Activated CD4-positive, alpha-beta memory T cell treated with anti-CD3 and anti-CD28 coated beads for 36 hours (primary cell): ENCODE measurements around the gene POLR2F. TPM values are rescaled to one million over a fixed set of nuclear protein-coding genes. Genes with fewer than 3 reads are reported as not detected.

Source experiments
- CTCF ChIA-PET: fragments of 350-600 bp; sonication (Branson Sonifier 250); formaldehyde crosslinking; loops from one replicate; lab custom pipeline; 2021; ENCODE audit warnings: antibody characterized with exemption, inconsistent platforms; lab: Charles Lee
- POLR2A ChIA-PET: fragments of 350-600 bp; sonication (Branson Sonifier 250); formaldehyde crosslinking; loops from one replicate; lab custom pipeline; 2021; ENCODE audit warnings: antibody characterized with exemption; lab: Charles Lee
- DNase-seq: peaks from one replicate; pipeline ENCODE4 v3.0.0-alpha.2; 2020
- H3K27ac Mint-ChIP-seq: one replicate; pipeline ENCODE4 v1.8.0; 2021; ENCODE audit warnings: mixed read lengths
- H3K27me3 Mint-ChIP-seq: one replicate; pipeline ENCODE4 v1.8.0; 2021; ENCODE audit warnings: mixed read lengths
- H3K36me3 Mint-ChIP-seq: one replicate; pipeline ENCODE4 v1.8.0; 2021; ENCODE audit warnings: mixed read lengths
- H3K4me1 Mint-ChIP-seq: one replicate; pipeline ENCODE4 v1.8.0; 2021; ENCODE audit warnings: low read depth, mixed read lengths
- H3K4me3 Mint-ChIP-seq: one replicate; pipeline ENCODE4 v1.8.0; 2021; ENCODE audit warnings: mild to moderate bottlenecking, mixed read lengths
- H3K9me3 Mint-ChIP-seq: one replicate; pipeline ENCODE4 v1.8.0; 2021; ENCODE audit warnings: mixed read lengths
- intact Hi-C: fragments of 100-400 bp; cut with micrococcal nuclease; formaldehyde crosslinking; loops from one replicate; pipeline ENCODE4 v1.15.1; 2023
- total RNA-seq, 2 experiments: library from RNA; stranded (reverse); gene quantifications; one replicate each; pipeline ENCODE4 v1.2.3, GENCODE V29; 2021

POLR2F gene
- total RNA-seq, 2 experiments from 2014 or later = 67.7 to 74.9 TPM

DNA sequence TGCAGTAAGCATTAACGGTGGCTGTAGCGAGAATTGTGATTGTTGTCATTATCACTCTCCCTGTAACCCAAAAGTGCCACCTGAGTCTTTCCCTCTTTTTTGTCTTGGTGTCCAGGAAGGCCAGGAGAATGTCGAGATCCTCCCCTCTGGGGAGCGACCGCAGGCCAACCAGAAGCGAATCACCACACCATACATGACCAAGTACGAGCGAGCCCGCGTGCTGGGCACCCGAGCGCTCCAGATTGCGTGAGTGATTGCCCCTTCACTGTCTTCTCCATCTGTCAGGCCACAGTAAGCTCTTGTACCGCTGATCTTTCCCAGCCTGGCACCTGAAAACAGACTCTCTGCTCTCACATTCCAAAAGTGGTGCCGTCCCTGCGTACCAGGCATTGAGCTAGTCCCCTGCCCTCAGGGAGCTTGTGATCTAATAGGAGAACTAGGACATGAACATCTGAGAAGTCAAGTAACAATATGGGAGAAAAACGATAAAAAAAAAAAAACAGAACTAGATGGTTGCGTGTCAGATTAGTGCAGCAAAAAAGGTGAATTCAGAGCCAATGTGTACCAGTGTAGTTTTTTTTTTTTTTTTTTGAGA is 5.8 kb downstream of the POLR2F start:
- Mint-ChIP-seq H3K4me3 (no peak overlapping the region), H3K36me3 (peaks cover 41% of the 10 kb centered on the region), H3K27me3 (no peaks in the 10 kb centered on the region), H3K27ac (no peak overlapping the region), H3K9me3 (no peaks in the 10 kb centered on the region), H3K4me1 (peaks cover 22% of the 10 kb centered on the region)
- POLR2A ChIA-PET = interaction anchor here (0.9 kb wide), 1 partner anchor 53 kb away, joined by 3 read pairs; the partner anchor contains the start of gene MICALL1
- intact Hi-C loops = no loop called here
- DNase-seq = no peak
- CTCF ChIA-PET = interaction anchor here (1.2 kb wide), 1 partner anchor 96 kb away, joined by 7 read pairs; no protein-coding TSS in a partner anchor

DNA sequence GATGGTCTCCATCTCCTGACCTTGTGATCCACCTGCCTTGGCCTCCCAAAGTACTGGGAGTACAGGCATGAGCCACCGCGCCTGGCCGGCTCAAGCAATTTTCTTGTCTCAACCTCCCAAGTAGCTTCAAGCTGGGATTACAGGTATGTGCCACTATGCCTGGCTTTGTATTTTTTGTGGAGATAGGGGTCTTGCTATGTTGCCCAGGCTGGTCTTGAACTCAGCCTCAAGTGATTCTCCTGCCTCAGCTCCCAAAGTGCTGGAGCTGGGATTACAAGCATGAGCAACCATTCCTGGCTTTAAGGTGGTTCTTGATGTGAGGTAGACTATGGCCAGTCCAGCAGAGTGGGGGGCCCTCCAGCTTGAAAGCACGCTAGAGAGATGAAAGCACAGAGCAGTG is 7.6 kb downstream of the POLR2F start:
- DNase-seq = no peak
- Mint-ChIP-seq H3K27me3 (no peaks in the 10 kb centered on the region), H3K4me3 (no peak overlapping the region), H3K27ac (no peak overlapping the region), H3K4me1 (peaks cover 14% of the 10 kb centered on the region), H3K36me3 (peaks cover 48% of the 10 kb centered on the region), H3K9me3 (no peaks in the 10 kb centered on the region)
- CTCF ChIA-PET = interaction anchor here (1.1 kb wide), 1 partner anchor 104 kb away, joined by 3 read pairs; no protein-coding TSS in a partner anchor
- intact Hi-C loops = no loop called here
- POLR2A ChIA-PET = interaction anchor here (0.6 kb wide), 1 partner anchor 36 kb away, joined by 3 read pairs; no protein-coding TSS in a partner anchor

DNA sequence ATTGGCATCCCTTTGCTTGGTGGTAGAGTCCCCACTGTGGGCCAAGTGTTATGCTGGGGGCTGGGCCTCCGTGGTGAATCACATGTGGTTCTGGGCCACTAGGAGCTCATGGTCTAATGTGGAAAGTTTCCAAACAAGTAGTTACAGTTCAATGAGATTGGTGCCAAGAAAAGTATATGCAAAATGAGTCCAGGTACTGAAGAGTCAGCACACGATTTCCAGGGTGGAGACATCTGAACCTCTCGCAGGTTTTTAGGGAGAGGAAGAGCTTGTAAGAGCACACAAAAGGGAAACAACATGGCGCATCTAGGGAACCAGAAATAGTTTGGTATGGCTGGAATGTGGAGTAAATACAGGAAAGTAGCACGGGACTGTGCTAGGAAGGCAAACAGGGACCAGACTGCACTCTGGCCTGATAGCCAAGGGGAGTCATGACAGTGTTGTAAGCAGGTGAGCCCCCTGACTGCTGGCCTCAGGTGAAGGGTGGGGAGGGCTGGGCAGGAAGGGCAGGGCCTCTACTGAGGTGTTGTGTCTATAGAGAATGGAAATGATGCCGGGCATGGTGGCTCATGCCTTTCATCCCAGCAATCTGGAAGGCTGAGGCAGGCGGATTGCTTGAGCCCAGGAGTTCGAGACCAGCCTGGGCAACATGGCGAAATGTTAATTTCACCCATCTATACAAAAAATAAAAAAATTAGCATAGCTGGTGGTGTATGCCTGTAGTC is 12.6 kb downstream of the POLR2F start:
- H3K27ac Mint-ChIP-seq = no peak overlapping the region
- POLR2A ChIA-PET = no interaction called here

DNA sequence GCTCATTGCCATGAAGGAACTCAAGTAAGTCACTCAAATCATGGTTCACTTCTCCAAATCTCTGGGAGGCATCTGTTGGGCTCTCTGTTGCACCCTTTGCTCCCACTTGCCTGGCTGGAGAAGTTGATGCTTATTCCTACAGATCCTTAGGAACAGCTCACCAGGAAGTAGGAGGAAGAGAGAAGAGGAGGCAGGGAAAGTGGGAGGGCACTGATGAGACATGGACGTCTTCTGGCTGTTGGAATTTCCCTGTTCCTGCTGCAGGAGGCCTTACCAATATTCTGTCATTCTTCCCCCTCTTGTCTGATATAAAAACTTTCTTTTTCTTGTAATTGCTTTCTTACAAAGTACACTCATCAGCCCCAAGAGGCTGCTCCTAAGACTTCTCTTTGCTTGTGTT is 13.6 kb downstream of the POLR2F start:
- Mint-ChIP-seq H3K4me1 (no peaks in the 10 kb centered on the region), H3K27ac (no peak overlapping the region), H3K27me3 (no peaks in the 10 kb centered on the region), H3K36me3 (peaks cover 29% of the 10 kb centered on the region), H3K4me3 (no peak overlapping the region), H3K9me3 (no peaks in the 10 kb centered on the region)
- ChIA-PET POLR2A (no interaction called here), CTCF (interaction anchor here (0.7 to 4.0 kb wide), 4 partner anchors 13 to 150 kb away, joined by 3 to 29 read pairs (median 4); partner anchors contain the start of genes C22orf23 and POLR2F)
- intact Hi-C loops = no loop called here
- DNase-seq = no peak

More for the DNA sequence above, 12.6 kb downstream of the POLR2F start:
- Mint-ChIP-seq H3K36me3 (peaks cover 34% of the 10 kb centered on the region), H3K4me3 (no peak overlapping the region), H3K9me3 (no peaks in the 10 kb centered on the region), H3K4me1 (no peaks in the 10 kb centered on the region), H3K27me3 (no peaks in the 10 kb centered on the region)
- no peak for DNase-seq
- intact Hi-C loops = loop anchor here (1.0 kb wide), 1 partner anchor 149 kb away; no protein-coding TSS in a partner anchor
- CTCF ChIA-PET = interaction anchor here (0.6 to 4.0 kb wide), 23 partner anchors 9 to 150 kb away, joined by 3 to 29 read pairs (median 3); partner anchors contain the start of genes C22orf23, MICALL1, PICK1 and POLR2F

DNA sequence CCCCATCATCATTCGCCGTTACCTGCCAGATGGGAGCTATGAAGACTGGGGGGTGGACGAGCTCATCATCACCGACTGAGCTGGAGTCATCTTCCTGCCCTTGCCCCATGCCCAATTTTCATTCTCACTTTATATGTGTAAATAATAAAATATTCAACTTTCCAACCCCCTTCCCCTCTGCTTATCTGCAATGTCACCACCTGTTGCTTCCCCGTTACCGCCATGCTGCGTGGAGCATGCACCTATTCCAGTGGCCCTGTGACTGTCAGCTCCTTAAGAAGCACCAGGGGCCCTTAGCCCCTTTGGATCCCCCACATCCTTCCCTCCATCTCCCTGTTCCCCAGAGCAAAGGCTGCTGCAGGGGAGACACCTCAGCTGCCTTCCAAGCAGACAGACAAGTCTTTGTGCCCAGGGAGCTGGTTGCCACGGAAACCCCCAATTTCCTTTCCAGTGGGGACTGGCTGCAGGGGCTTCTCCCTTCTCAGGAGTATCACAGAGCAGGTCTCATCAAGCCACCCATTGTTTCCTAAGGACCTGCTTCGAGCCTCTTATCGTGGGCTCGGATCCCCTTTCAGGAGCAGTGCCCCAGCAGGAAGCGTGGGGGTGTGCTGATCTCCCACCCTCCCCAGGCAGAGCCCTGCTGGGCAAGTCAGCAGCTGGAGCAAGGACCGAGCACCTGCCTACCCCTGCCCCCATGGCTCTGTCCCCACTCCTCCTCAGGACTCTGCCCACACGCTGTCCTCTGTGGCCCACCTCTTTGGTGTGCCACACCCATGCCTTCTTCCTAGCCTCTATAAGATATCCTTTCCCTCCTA is 14.3 kb downstream of the POLR2F start:
- Mint-ChIP-seq H3K4me1 (no peaks in the 10 kb centered on the region), H3K27me3 (no peaks in the 10 kb centered on the region), H3K9me3 (no peaks in the 10 kb centered on the region), H3K4me3 (no peak overlapping the region), H3K36me3 (peaks cover 26% of the 10 kb centered on the region), H3K27ac (no peak overlapping the region)
- intact Hi-C loops = no loop called here
- no peak for DNase-seq
- ChIA-PET CTCF (interaction anchor here (0.7 to 4.0 kb wide), 4 partner anchors 13 to 150 kb away, joined by 3 to 29 read pairs (median 4); partner anchors contain the start of genes C22orf23 and POLR2F), POLR2A (no interaction called here)

DNA sequence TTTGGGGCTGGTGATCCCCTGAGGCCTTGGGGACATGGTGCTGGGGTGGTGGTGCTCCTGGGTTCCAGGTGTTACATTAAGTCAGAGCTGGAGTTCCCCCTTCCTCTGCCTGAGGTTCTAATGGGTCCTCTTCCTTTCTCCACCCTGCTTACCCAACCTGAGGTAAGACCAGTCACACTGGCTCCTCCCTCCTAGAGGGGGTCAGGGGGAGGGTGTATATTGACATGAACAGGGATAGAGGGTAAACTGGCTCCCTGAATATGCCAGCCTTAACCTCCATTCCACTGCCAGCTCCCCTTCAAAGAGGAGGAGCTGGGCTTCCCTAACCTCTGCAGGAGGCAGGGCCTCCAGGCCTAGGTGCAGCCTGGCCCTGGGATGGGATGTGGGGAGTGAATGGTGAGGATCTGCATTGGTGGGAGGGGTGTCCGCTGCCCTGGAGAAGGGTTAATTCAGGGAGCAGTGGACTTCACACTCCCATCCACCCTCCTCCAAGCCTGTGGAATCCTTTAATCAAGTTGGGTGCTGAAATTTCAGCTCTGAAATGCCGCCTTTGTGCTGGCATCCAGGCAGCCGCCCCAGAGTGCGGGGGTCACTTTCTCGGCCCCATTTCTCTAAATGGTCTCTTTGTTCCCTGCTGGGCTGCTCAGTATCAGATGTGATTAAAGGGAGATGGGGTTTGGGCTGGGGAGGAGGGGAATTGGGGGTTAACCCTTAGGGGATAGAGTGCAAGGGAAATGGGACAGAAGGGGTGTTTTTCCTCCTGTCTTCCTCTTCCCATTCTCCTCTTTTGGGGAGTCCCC is 15.2 kb downstream of the POLR2F start:
- intact Hi-C loops = no loop called here
- no peaks in the 10 kb centered on the region for H3K27me3 Mint-ChIP-seq
- no peaks in the 10 kb centered on the region for H3K9me3 Mint-ChIP-seq
- H3K27ac Mint-ChIP-seq = no peak overlapping the region
- no peak overlapping the region for H3K4me3 Mint-ChIP-seq
- H3K4me1 Mint-ChIP-seq = no peaks in the 10 kb centered on the region
- ChIA-PET CTCF (interaction anchor here (1.0 kb wide), 1 partner anchor 35 kb away, joined by 3 read pairs; no protein-coding TSS in a partner anchor), POLR2A (no interaction called here)
- DNase-seq = no peak
- peaks cover 26% of the 10 kb centered on the region for H3K36me3 Mint-ChIP-seq

DNA sequence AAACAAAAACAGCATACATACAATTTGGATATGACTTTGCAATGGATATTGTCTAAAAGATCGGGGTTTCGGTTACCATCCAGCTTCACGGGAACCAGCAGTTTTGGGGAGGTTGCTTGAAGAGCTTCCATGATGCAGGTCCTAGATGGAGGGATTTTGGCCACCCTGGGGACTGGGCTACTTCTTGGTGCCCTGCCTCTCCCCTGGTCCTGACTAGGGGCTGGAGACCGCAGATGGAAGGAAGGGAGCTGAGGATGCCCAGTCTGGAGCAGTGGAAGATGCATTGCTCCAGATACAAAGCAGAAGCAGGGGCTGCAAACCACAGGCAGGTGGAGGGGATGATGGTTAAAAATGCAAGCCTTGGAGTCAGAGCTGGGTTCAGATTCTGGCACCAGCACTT is 17.4 kb downstream of the POLR2F start:
- H3K36me3 Mint-ChIP-seq = peaks cover 22% of the 10 kb centered on the region
- intact Hi-C loops = no loop called here
- no peak for DNase-seq
- H3K4me3 Mint-ChIP-seq = no peak overlapping the region
- no peaks in the 10 kb centered on the region for H3K9me3 Mint-ChIP-seq
- no peaks in the 10 kb centered on the region for H3K4me1 Mint-ChIP-seq
- ChIA-PET POLR2A (no interaction called here), CTCF (interaction anchor here (1.2 to 1.6 kb wide), 3 partner anchors 9 to 153 kb away, joined by 3 to 6 read pairs (median 4); no protein-coding TSS in a partner anchor)
- H3K27me3 Mint-ChIP-seq = no peaks in the 10 kb centered on the region
- H3K27ac Mint-ChIP-seq = no peak overlapping the region

DNA sequence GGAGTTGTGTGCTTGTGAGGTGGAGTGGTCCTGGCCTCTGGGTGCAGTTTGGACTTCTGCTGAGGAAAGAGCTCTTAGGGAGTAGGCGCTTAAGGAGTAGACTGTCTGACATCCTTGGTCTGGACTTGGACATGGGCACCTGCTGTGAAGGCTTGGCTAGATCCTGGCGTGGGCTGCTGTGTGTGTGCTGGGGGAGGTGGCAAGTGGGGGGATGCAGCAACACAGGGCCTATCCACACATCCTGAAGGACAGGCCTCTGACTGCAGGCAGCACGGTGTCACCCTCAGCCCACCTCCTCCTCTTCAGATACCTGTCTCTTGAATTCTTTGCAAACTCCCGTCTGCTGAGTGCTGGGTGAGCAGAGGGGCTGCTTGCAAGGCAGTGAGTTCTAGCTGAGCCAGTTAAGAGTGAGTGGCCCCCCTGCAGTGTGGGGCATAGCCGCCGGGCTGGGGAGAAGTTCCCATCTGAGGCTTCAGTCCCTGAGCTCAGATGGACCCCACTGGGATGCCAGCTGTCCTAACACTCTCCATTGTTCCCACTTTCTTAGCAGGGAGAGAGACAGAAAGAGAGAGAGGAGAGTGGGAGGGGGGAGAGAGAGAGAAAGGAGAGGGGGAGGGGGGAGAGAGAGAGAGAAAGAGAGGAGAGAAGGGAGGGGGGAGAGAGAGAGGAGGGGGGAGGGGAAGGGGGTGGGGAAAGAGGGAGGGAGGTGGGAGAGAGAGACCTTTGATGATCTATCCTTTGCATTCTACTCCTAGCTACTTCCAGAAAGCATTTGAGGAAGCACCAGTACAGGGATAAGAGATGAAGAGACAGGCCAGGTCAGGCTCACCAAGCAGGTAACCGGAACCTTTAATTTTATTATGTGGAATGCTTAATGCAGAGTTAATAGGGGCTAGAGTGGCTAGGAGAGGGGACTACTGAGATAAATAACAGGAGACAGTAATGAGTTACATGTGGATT is 18.3 kb downstream of the POLR2F start:
- ChIA-PET CTCF (interaction anchor here (1.3 to 1.6 kb wide), 2 partner anchors 38 to 154 kb away, joined by 4 to 6 read pairs; no protein-coding TSS in a partner anchor), POLR2A (interaction anchor here (0.5 kb wide), 1 partner anchor 88 kb away, joined by 3 read pairs; no protein-coding TSS in a partner anchor)
- Mint-ChIP-seq H3K4me3 (no peak overlapping the region), H3K9me3 (no peaks in the 10 kb centered on the region), H3K36me3 (peaks cover 21% of the 10 kb centered on the region), H3K27me3 (no peaks in the 10 kb centered on the region), H3K4me1 (no peaks in the 10 kb centered on the region), H3K27ac (no peak overlapping the region)
- DNase-seq = no peak
- intact Hi-C loops = no loop called here

DNA sequence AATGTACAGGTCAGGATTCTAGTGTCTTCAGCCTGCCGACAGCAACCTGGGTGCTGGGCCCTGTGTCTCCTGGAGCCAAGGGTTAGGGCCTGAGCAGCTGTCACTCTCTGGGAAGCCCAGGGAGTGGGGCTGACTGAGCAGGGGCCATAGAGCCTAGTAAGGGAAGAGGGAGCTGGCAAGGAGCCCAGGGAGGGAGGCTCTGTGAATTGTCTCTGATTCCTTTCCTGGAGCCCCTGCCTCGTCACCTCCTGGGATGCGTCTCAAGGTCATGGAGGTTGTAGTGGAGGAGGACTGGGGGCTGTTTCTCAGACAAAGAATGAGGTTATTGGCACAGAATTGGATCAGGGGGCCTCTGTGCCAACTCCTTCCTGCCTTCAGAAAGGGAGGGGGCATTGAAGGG is 19.0 kb downstream of the POLR2F start:
- ChIA-PET POLR2A (no interaction called here), CTCF (no interaction called here)
- no peak for DNase-seq
- Mint-ChIP-seq H3K4me1 (no peaks in the 10 kb centered on the region), H3K36me3 (peaks cover 19% of the 10 kb centered on the region), H3K4me3 (no peak overlapping the region), H3K9me3 (no peaks in the 10 kb centered on the region), H3K27ac (no peak overlapping the region), H3K27me3 (no peaks in the 10 kb centered on the region)
- intact Hi-C loops = no loop called here
